G401 (cell line): ENCODE results near the gene ABHD2. TPM values are rescaled to one million over a fixed set of nuclear protein-coding genes. Genes with fewer than 3 reads are reported as not detected.

Experiments used
- DNase-seq: peaks from one replicate; pipeline ENCODE4 v3.0.0-alpha.2; 2015; ENCODE audit warnings: low spot score
- in situ Hi-C: cut with HindIII; loops from 2 replicates; pipeline ENCODE4 v1.10.0; 2016; ENCODE audit warnings: low sequenced_read_pairs, mixed read lengths
- total RNA-seq: library from RNA; depleted of rRNA; stranded (reverse); fragments of >200 nt; shearing (Covaris generic); gene quantifications from 2 replicates; pipeline ENCODE4 v1.2.3, GENCODE V29; 2014

Gene ABHD2
- total RNA-seq, 1 experiment from 2014 or later = 12.4 TPM

DNA sequence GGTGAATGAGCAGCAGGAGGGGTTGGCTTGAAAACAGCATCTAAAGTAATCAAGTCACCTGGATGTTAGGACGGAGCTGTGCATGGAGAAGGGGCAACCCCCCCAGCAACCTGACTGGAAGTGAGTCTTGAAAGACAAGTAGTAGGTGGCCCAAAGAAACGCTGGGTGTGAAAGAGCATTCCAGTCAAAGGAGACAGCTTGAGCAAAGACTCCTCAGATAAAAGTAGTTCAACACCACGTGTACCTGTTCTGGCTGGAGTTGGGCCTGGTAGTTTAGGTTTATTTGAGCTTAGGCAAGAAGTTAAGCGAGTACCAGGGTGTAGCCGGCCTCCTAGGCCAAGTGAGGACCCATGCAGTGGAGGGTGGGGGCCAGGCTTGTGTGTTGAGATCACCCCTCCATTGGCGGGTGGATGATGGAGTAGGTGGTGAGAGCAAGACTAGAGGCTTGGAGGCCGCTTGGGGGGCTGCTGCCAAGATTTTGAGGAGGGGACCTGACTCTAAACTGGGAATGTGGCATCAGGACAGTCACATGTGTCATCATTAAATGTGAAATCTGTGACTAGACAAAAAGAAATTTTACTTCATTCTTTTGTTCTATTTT, 61.3 kb downstream of the ABHD2 start:
- in situ Hi-C loops = no loop called here
- no peak for DNase-seq

DNA sequence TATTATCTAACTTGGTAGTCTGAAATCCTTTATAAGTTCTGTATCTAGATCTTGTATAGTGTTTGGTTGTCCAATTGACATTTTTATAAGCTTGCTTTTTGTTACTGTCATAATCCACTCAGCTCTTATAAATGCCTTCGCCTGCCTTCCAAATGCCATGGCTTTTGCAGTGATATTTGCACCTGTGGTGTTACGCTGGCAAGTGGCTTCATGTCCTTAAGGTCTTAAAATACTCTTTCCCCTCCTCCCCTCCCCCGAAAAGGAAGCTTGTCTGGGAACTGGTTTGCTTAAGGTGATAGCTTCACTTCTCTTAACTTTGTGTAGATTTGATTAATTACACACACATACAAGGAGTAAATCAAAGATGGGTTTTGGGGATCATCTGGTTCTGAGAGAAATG, 62.0 kb downstream of the ABHD2 start:
- in situ Hi-C loops = no loop called here
- no peak for DNase-seq

DNA sequence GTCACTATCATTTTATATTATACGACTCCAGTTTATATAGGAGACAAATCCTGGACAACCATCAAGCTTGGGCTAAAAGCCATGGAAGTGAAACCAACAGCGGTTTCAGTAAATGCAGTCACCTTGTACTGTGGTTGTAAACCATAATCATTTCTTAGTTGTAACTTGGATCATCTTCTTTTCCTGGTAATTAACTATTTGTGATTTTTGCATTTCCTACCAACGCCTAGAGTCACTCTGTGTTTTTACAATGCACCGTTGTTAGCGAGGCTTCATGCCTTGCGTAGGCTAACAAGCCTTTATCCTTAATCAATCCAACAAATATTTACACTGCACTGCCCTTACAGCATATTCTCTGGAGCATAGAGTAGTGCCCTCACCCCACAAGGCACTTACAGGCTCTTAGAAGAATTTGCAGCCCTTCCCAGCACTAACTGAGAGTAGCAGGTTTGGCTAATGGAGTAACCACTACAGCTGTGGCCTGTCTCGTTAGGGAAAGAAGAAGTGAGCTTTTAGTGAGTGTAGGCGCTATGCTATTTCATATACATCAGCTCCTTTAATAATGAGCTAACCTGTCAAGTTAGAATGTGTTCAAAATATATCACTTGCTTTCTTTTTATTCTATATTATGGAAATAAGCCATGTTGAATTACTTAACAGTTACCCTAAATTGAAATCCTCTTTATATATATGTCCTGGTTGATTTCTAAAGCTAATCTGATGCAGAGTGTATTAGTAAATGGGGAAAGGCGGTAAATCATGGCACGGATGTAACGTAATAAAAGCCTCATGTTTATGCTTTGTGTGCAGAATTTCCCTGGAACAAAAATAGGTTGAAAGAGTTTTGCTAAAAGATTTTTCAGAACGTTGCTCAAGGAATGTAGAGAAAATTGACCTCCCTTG, 62.8 kb downstream of the ABHD2 start:
- DNase-seq = no peak
- in situ Hi-C loops = no loop called here

DNA sequence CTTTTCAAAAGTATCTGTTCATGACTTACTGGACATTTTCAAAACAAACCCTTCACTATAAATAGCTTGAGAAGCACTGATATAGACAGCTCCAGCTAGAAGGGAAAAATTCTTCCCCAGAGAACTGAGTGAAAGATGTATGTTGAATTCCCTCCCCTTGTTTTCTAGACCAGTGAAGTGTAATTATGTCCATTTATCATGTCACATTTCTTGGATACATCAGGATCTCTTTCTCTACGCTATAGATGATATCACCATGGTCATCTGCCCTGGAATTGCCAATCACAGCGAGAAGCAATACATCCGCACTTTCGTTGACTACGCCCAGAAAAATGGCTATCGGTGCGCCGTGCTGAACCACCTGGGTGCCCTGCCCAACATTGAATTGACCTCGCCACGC, 66.9 kb downstream of the ABHD2 start:
- in situ Hi-C loops = no loop called here
- DNase-seq = no peak

DNA sequence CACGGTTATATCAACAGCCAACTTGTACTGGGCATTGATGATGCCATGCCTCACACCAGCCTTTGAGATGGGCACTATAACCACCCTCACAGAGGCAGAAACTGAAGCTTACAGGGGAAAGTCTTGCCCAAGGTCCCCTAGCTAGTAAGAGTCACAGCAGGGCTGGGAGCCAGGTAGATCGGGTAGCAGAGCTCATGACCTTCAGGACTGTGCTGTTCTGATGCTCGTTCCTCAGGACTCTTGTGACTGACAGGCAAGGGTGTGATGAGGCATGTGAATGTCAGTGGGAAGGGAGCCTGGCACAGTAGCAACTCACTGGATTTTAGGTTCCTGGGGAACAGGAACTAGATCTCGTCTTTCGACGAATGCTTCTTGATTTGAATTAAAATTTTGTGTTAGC, 67.4 kb downstream of the ABHD2 start:
- no peak for DNase-seq
- in situ Hi-C loops = no loop called here

DNA sequence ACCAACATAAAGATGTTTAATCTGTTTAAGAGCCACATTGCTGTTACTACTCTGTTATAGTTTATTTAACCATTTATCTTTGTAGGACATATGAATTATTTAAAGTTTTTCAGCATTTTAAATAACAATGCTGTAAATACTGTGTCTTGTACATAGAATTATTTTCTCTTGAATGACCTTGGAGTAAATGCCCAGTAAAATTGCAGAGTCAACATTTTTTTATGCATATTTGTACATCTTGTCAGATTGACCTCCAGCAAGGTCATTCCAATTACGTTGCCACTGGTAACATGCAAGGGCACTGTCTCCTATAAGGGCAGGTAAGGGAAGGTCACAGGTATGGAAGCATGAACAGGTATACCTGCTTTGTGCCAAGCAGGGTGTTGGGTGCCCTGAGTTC, 68.8 kb downstream of the ABHD2 start:
- in situ Hi-C loops = no loop called here
- no peak for DNase-seq

DNA sequence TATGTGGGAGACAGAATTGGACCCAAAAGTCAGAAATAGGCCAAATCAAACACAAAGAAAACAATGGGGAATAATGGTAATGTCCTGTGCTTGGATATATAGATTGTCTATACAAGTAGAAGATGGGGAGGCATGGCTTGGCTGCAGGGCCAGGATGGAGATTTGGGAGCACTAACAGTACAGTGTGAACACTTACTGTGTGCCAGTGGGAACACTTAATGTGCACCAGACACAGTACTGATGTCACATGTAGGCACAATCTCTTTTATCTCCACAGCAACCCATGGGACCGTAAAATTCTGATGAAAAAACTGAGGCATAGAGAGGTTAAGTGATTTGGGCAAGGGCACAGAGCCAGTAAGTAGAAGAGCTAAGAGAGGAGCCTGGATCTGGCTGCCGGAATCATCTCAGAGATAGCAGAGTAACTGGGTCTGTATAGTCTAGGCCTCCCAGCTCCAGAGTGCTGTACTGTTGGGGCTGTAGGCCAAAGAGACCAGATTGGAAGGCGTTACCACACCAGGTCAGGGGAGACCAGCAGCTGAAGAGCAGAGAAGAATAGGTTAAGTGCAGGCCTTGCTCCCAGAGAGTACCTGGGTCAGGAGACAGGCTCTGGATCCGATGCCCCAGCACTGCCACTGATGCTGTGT, 69.8 kb downstream of the ABHD2 start:
- DNase-seq = peak; percentile 91
- in situ Hi-C loops = no loop called here

DNA sequence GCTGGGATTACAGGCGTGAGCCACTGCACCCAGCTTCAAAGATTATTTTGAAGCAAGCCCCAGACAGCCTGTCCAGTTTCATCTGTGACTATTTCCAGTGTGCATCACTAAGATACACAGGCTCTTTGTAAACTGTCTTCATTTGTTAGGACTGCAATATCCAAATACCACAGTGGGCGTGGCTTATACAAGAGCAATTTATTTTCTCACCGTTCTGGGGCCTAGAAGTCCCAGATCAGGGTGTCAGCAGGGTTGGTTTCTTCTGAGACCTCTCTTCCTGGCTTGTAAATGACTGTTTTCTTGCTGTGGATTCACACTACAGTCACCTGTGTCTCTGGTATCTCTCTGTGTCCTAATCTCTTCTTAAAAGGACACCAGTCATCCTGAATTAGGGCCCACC, 73.4 kb downstream of the ABHD2 start:
- in situ Hi-C loops = no loop called here
- no peak for DNase-seq

DNA sequence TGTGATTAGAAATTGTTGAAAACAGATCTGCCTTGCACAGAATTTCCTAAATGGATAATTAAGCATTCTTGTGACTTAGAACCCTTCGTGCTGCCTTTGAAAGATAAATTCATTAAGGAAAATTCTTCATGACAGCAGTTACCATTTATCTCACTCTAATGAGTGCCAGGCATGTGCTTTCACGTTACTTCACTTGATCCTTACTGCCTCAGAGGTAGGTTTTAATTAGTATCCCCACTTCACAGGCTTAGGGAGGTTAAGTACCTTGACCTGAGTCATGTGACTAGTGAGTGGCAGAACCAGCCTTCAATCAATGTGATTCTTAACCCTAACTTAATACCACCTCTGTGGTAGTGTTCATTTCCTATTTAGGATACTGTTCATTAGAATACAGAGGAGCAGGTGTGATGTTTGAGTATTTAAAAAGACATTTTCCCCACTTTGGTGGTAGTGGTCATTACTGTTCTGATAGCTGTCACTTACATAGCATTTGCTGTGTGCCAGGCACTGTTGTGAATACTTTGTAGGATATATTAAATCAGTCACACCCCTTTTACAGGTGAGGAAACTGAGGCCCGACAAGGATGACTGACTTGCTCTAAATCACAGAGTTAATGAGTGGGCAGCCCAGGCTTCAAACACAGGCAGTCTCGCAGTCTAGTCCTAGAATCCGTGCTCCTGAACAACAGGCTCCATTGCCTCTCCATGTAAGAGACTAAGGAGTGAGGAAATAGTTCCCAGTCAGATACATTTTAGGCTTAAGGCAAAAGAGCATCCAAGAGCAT, 75.2 kb downstream of the ABHD2 start:
- DNase-seq = no peak
- in situ Hi-C loops = no loop called here

DNA sequence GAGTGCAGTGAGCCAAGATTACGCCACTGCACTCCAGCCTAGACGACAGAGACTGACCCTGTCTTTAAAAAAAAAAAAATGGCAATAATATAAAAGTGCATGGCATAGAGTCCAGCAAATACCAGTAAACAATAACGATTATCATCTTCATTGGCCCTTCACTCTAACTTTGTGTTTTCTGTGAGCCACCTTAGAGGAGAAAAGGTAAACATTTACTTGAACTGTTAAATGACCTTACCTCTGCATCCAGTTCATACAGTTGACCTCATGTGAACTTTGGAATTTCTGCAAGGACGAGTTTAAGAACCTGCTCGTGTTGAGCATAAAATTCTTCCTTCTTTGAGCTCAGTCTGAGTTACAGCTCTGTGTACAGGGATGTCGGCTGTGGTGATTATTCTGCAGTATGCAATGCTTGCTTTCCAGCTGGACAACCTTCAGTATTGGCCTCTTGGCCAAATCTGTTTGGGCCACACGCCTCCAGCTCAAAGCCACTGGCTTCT, 76.5 kb downstream of the ABHD2 start:
- in situ Hi-C loops = no loop called here
- DNase-seq = peak; percentile 78

DNA sequence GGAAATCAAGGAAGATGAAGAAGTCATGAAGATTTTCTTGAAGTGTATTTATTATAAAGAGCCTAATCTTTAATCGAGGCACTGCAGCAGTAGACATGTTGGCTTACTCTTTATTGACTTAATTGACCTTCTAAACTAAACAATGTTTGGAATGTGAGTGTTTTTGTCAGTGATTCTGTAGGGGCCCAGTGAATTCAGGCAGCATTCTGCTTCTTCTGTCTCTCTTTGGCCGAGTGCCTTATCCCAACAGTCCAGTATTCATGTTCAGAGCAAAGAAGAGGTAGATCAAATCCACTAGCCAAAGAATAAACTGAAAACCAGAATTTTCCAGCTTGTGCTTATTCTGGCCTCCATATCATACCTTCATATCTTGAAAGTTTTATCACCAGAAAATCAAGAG, 77.4 kb downstream of the ABHD2 start:
- in situ Hi-C loops = no loop called here
- DNase-seq = no peak

DNA sequence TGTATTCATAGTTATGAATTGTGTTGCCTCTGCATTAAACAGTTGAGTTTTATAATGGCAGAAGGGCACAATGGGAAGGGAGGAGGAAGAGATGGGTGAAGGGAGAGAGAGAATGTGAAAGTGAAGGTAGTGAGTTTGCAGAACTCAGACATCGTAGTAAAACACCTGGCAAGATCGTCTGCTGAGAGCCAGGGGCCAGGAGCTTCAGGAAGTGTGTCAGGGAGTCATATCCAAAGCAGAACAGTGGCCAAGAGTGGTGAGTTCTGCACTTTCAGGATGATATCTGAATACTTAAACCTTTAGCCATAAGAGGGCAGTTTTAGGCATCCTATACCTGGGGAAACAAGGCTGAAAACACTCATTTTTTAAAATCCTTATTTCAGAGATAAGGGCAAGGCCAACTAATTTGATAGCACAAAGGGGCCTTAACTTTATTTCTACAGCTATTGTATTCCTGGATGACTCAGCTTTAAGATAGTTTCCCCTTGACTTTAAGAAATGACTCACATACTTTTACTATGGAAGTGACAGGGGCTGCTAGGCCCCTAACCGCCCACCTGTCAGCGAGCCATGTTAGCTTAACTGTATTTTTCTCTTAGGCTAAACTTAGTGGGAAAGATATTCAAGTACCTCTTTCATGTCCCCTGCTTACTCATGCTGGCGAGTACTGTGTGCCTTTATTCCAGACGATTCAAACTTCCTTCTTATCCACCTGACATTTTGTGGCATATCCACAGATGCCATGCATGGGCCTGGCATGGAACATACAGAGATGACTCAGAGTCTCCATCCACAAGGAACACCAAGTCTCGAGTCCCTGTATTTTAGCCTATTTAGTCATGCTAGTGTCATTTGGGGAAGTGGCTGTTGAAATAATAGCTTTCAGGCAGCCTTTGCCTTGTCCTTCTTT, 79.3 kb downstream of the ABHD2 start:
- in situ Hi-C loops = no loop called here
- no peak for DNase-seq

DNA sequence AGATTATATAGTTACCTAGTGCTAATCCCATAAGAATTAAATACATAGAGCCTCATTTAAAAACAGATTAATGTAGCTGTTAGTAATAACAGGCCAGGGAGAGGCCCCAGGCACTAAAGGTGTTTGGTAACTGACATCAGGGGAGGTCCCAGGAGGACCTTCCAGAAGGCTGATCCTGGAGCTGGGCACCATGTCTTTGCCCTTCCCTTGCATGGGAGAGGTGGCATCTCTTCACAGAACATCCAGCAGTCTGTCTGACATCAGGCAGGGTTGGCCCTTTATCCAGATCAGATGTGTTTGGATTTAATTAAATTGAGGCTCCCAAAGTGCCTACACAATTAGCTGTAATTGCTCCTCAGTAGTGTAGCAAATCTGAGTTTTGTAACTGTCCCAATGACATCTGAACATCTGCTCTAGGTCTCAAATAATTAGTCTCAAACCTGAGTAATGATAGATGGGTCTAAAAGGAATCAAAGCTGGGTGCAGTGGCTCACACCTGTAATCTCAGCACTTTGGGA, 80.1 kb downstream of the ABHD2 start:
- in situ Hi-C loops = no loop called here

DNA sequence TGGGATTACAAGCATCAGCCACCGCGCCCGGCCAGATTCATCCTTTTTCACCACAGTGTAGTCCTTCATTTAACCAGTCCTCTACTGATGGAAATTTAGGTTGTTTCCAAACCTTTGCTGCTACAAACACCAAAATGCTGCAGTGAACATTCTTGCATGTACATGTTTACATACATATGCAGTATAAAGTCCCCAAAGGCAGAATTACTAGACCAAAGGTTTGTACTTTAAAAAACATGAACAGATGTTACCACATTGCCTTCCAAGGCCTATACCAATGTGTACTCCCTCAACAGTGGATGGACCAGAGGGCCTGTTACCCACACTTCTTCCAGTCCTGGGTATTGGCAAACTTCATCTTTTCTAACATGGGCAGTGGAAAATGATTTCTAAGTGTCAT, 82.1 kb downstream of the ABHD2 start:
- in situ Hi-C loops = no loop called here
- DNase-seq = no peak

More for the DNA sequence above, 80.1 kb downstream of the ABHD2 start:
- no peak for DNase-seq

DNA sequence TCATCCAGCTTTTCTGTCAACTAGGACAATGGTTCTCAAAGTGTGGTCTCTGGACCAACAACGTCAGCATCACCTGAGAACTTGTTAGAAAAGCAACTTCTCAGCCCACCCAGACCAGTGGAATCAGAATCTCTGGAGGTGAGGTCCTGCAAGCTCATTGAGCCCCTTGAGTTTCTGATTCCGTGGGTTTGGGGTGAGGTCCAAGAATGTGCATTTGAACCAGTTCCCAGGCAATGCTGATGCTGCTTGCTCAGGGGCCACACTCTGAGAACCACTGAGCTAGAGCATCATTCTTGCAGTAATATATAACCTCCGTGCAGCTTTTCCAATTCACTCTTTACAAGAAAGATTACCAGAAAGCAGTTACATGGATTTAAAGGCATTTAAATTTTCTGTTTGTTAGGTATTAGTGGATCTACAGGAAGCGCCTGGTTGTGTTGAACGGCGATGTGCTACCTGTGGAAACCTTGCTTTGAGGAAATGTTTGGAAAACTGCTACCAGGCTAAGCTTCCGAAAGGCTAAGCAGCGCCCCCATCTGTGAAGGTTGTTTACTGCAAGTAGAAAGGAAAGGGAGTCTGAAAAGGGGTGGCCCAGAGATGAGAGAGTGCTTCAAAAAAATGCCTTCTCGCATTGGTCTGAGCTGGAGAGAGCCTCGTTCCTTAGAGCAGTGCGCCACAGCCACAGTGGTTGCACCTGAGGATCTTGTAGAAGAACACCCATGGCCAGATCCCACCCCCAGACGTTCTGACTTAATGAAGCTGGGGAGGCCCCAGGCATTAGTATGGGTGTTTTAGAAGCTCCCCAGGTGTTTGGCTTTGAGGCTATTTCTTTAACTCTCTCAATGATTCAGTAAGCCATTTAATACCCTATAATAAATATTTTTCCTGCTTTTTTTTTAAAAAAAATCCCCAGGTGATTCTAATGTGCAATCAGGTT, 83.1 kb downstream of the ABHD2 start:
- in situ Hi-C loops = no loop called here

DNA sequence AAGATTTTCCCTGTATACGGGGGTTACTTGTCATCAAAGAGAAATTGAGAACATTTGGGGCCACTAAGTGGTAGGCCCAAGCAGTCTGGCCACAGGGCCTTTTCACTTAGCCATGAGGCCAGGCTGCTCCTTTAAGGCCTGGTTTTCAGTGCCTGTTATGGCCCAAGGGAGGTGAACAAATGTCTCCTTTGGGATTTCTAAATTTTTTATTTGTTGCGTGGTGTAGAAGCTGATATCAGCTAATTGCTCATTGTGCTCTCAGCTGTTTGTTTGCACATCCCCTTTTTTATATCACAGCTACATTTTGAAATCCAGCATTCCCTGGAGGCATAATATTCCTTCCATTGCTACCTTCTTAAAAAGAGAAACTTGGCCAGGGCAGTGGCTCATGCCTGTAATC, 84.7 kb downstream of the ABHD2 start:
- in situ Hi-C loops = no loop called here
- DNase-seq = no peak

More for the DNA sequence above, 83.1 kb downstream of the ABHD2 start:
- DNase-seq = peak; percentile 66

DNA sequence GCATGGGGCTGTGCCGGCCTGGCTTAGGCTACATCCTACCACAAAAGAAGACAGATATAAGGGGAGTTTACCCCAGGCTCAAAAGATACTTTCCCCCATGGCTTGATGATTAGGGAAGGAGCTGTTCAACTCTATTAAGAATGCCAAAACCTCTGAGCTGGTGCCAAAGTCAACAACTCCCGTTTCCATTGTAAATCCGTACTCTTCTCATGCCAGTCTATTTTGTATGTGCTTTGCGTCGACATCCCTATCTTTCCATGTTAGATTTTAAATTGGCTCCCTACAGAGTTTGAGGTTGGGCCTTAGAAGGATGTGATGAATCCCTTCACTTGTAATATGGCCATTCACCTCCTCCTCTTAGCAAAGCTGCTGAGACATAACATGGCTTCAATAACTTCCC, 86.2 kb downstream of the ABHD2 start:
- in situ Hi-C loops = no loop called here
- no peak for DNase-seq
